IMR-90 (cell line): Measurements from ENCODE around the gene PEA15. TPM values are rescaled to one million over a fixed set of nuclear protein-coding genes. Genes with fewer than 3 reads are reported as not detected.

ENCODE experiments used
- ATAC-seq: fragments of 200-7000 bp; cut with Tn5 transposase; 2 replicates; pipeline ENCODE4 v1.9.1; 2020; ENCODE audit warnings: low read depth, mild to moderate bottlenecking, moderate library complexity
- BruUV-seq: library from RNA; stranded (reverse); fragments of 400-500 nt; replicated peaks from 2 replicates; lab custom pipeline; 2021; lab: Mats Ljungman, UMichigan
- CTCF ChIA-PET: fragments of 300-600 bp; formaldehyde crosslinking; extraction: SDS; loops from one replicate; lab custom pipeline; 2021; ENCODE audit warnings: antibody characterized with exemption; lab: Yijun Ruan, JAX
- POLR2A ChIA-PET: fragments of 300-600 bp; sonication (Branson Sonifier 250); formaldehyde crosslinking; loops from one replicate; lab custom pipeline; 2022; ENCODE audit warnings: antibody characterized with exemption; ENCODE audit not compliant: unreplicated experiment; lab: Charles Lee
- DNase-seq: peaks from one replicate; pipeline ENCODE4 v3.0.0; 2013
- H2AFZ ChIP-seq: replicated peaks from 2 replicates; pipeline ENCODE3; 2013; ENCODE audit warnings: low read length, mild to moderate bottlenecking; ENCODE audit not compliant: poor library complexity
- H2AK5ac ChIP-seq: 2 replicates; pipeline ENCODE4 v1.6.1; 2013; ENCODE audit warnings: low read depth, low read length, inconsistent platforms
- H2AK9ac ChIP-seq: replicated peaks from 2 replicates; pipeline ENCODE3; 2013; ENCODE audit warnings: mild to moderate bottlenecking, low read depth, low read length, moderate library complexity; ENCODE audit not compliant: poor library complexity
- H2BK120ac ChIP-seq: 2 replicates; pipeline ENCODE4 v1.6.1; 2013; ENCODE audit warnings: low read depth, low read length, inconsistent platforms
- H2BK15ac ChIP-seq: 3 replicates; pipeline ENCODE4 v1.6.1; 2013; ENCODE audit warnings: low read depth, low read length, inconsistent platforms
- H2BK20ac ChIP-seq: 2 replicates; pipeline ENCODE4 v1.6.1; 2013; ENCODE audit warnings: low read depth, mild to moderate bottlenecking, inconsistent platforms, low read length, moderate library complexity
- H2BK5ac ChIP-seq: 2 replicates; pipeline ENCODE4 v1.6.1; 2013; ENCODE audit warnings: mild to moderate bottlenecking, low read depth, low read length, inconsistent platforms; ENCODE audit not compliant: poor library complexity, severe bottlenecking
- H3K14ac ChIP-seq: replicated peaks from 2 replicates; pipeline ENCODE4 v1.6.1; 2013; ENCODE audit warnings: low read depth, low read length, inconsistent platforms
- H3K18ac ChIP-seq: 2 replicates; pipeline ENCODE4 v1.6.1; 2013; ENCODE audit warnings: low read depth, low read length, control low read depth
- H3K23ac ChIP-seq: 2 replicates; pipeline ENCODE4 v1.6.1; 2013; ENCODE audit warnings: low read depth, low read length, inconsistent platforms
- H3K27ac ChIP-seq: 2 replicates; pipeline ENCODE4 v1.5.1; 2013; ENCODE audit warnings: mild to moderate bottlenecking, control low read depth, low read length; ENCODE audit not compliant: insufficient read depth
- H3K27me3 ChIP-seq: 2 replicates; pipeline ENCODE4 v1.6.1; 2013; ENCODE audit warnings: low read length; ENCODE audit not compliant: control insufficient read depth, insufficient read depth
- H3K36me3 ChIP-seq: 2 replicates; pipeline ENCODE4 v1.6.1; 2013; ENCODE audit warnings: low read length, mixed read lengths; ENCODE audit not compliant: control insufficient read depth, insufficient read depth
- H3K4ac ChIP-seq: 2 replicates; pipeline ENCODE4 v1.6.1; 2013; ENCODE audit warnings: low read depth, low read length, inconsistent platforms
- H3K4me1 ChIP-seq: 2 replicates; pipeline ENCODE4 v1.6.1; 2013; ENCODE audit warnings: low read length, mixed read lengths; ENCODE audit not compliant: control insufficient read depth, insufficient read depth
- H3K4me2 ChIP-seq: 2 replicates; pipeline ENCODE4 v1.6.1; 2013; ENCODE audit warnings: low read depth, mild to moderate bottlenecking, control low read depth, low read length, moderate library complexity
- H3K4me3 ChIP-seq: 2 replicates; pipeline ENCODE4 v1.5.1; 2013; ENCODE audit warnings: low read depth, mild to moderate bottlenecking, control low read depth, low read length, moderate library complexity; ENCODE audit not compliant: insufficient read depth
- H3K56ac ChIP-seq: 2 replicates; pipeline ENCODE4 v1.6.1; 2013; ENCODE audit warnings: low read length, inconsistent platforms; ENCODE audit not compliant: insufficient read depth; ENCODE audit errors: extremely low read depth
- H3K79me1 ChIP-seq, 2 experiments: 2 replicates each; pipeline ENCODE4 v1.6.1; 2013; ENCODE audit warnings: low read length in 2 of 2, inconsistent platforms in 1 of 2, low read depth in 1 of 2
- H3K9ac ChIP-seq: 2 replicates; pipeline ENCODE4 v1.6.1; 2013; ENCODE audit warnings: low read depth, low read length, control low read depth
- H3K9me1 ChIP-seq: 2 replicates; pipeline ENCODE4 v1.6.1; 2013; ENCODE audit warnings: low read length, inconsistent platforms; ENCODE audit not compliant: insufficient read depth
- H3K9me3 ChIP-seq: 2 replicates; pipeline ENCODE4 v1.6.1; 2013; ENCODE audit warnings: low read length; ENCODE audit not compliant: control insufficient read depth, insufficient read depth
- H4K20me1 ChIP-seq: 2 replicates; pipeline ENCODE4 v1.6.1; 2013; ENCODE audit warnings: low read length, inconsistent platforms; ENCODE audit not compliant: insufficient read depth
- H4K5ac ChIP-seq: 2 replicates; pipeline ENCODE4 v1.6.1; 2013; ENCODE audit warnings: mild to moderate bottlenecking, low read depth, low read length, control low read depth
- H4K8ac ChIP-seq, 2 experiments: 2 replicates each; pipeline ENCODE4 v1.6.1; 2013; ENCODE audit warnings: low read depth in 2 of 2, low read length in 2 of 2, control low read depth in 1 of 2, inconsistent platforms in 1 of 2
- H4K91ac ChIP-seq: 2 replicates; pipeline ENCODE4 v1.6.1; 2013; ENCODE audit warnings: low read depth, low read length, inconsistent platforms; ENCODE audit not compliant: insufficient read depth
- FOS ChIP-seq: fragments of 150-350 bp; IDR thresholded peaks from 2 replicates; pipeline ENCODE4 v1.6.1; 2016; ENCODE audit warnings: low read depth, low read length
- MAZ ChIP-seq: IDR thresholded peaks from 2 replicates; pipeline ENCODE4 v1.6.1; 2012; ENCODE audit warnings: low read depth, mild to moderate bottlenecking, low read length, improper control_type of control experiment, moderate library complexity, borderline replicate concordance
- USF2 ChIP-seq: fragments of 150-350 bp; IDR thresholded peaks from 2 replicates; pipeline ENCODE4 v1.6.1; 2017; ENCODE audit warnings: mild to moderate bottlenecking, antibody characterized with exemption, low read length, low read depth
- dilution Hi-C: fragments of 300-500 bp; cut with HindIII; formaldehyde crosslinking; loops from one replicate; pipeline ENCODE4 v1.14.3; 2018; ENCODE audit warnings: low sequenced_read_pairs; ENCODE audit not compliant: unreplicated experiment
- in situ Hi-C: fragments of 300-500 bp; cut with MboI; formaldehyde crosslinking; loops from 3 replicates; pipeline ENCODE4 v1.14.3; 2019; ENCODE audit warnings: low sequenced_read_pairs, inconsistent platforms, mixed read lengths
- intact Hi-C: fragments of 100-400 bp; cut with micrococcal nuclease; formaldehyde crosslinking; loops from 2 replicates; pipeline ENCODE4 v1.10.0; 2022
- polyA plus RNA-seq, 3 experiments: library from polyadenylated mRNA; depleted of rRNA; stranded (reverse); fragments of >200 nt; gene quantifications; 2 replicates each; pipeline ENCODE4 v1.2.3, GENCODE V29; 2012; ENCODE audit warnings: low replicate concordance in 1 of 3
- total RNA-seq: library from RNA; depleted of rRNA; stranded (reverse); fragments of >200 nt; gene quantifications from 2 replicates; pipeline ENCODE4 v1.2.3, GENCODE V29; 2012

PEA15 gene
- total and polyA plus RNA-seq, 2 of the 4 experiments (the other 2 are of a cell fraction): 296 to 754 TPM

GRCh38 chr1:160159846-160160245, 45.3 kb upstream of the PEA15 start:
- no peak overlapping the region for H2AK5ac ChIP-seq
- ATAC-seq (no peak), DNase-seq (no peak)
- no peak overlapping the region for H3K4me3 ChIP-seq
- in situ Hi-C loops (no loop called here), intact Hi-C loops (no loop called here), dilution Hi-C loops (no loop called here)
- no peak overlapping the region for H3K9ac ChIP-seq
- H3K23ac ChIP-seq: no peak overlapping the region
- H4K20me1 ChIP-seq: no peaks in the 10 kb centered on the region
- no peak overlapping the region for H2BK20ac ChIP-seq
- CTCF ChIA-PET: interaction anchor here (1.2 kb wide), 1 partner anchor 58 kb away, joined by 3 read pairs; no protein-coding TSS in a partner anchor
- H2AFZ ChIP-seq: no peak overlapping the region
- H3K36me3 ChIP-seq: no peaks in the 10 kb centered on the region
- no peaks in the 10 kb centered on the region for H3K4me1 ChIP-seq
- H2BK5ac ChIP-seq: no peak overlapping the region
- no peak overlapping the region for H3K14ac ChIP-seq
- no peaks in the 10 kb centered on the region for H3K9me1 ChIP-seq
- no peak overlapping the region for H3K18ac ChIP-seq
- no peak overlapping the region for H3K4me2 ChIP-seq
- H2BK120ac ChIP-seq: no peak overlapping the region
- no peak overlapping the region for H3K56ac ChIP-seq
- POLR2A ChIA-PET: no interaction called here
- H4K91ac ChIP-seq: no peak overlapping the region
- no peak overlapping the region for H4K8ac ChIP-seq
- no TSS peak for BruUV-seq
- H2BK15ac ChIP-seq: no peak overlapping the region
- no peak overlapping the region for H4K5ac ChIP-seq
- H2AK9ac ChIP-seq: no peak overlapping the region
- H3K9me3 ChIP-seq: no peaks in the 10 kb centered on the region
- no peaks in the 10 kb centered on the region for H3K79me1 ChIP-seq
- no peak for TF ChIP-seq USF2
- TF ChIP-seq MAZ: no peak
- no peak for TF ChIP-seq FOS
- no peak overlapping the region for H3K4ac ChIP-seq
- no peak overlapping the region for H3K27ac ChIP-seq
- peaks cover 41% of the 10 kb centered on the region for H3K27me3 ChIP-seq
